GM12878 (cell line): ENCODE measurements around the gene PLPP3. TPM values are rescaled to one million over a fixed set of nuclear protein-coding genes. Genes with fewer than 3 reads are reported as not detected.

ENCODE experiments used
- ATAC-seq: fragments of 200-7000 bp; cut with Tn5 transposase; 3 replicates; pipeline ENCODE4 v1.9.1; 2020; ENCODE audit warnings: mild to moderate bottlenecking, moderate library complexity
- BruUV-seq: library from RNA; stranded (reverse); fragments of 400-500 nt; replicated peaks from 2 replicates; lab custom pipeline; 2021; lab: Mats Ljungman, UMichigan
- CTCF ChIA-PET: fragments of 300-600 bp; sonication (Branson Sonifier 250); formaldehyde crosslinking; extraction: SDS; loops from one replicate; lab custom pipeline; 2021; ENCODE audit warnings: inconsistent platforms; lab: Yijun Ruan, JAX
- POLR2A ChIA-PET: fragments of 350-600 bp; formaldehyde crosslinking; extraction: SDS; loops from one replicate; lab custom pipeline; 2021; ENCODE audit warnings: inconsistent platforms; lab: Charles Lee
- RAD21 ChIA-PET: fragments of 300-600 bp; sonication (Branson Sonifier 250); formaldehyde crosslinking; loops from one replicate; lab custom pipeline; 2023; ENCODE audit warnings: antibody characterized with exemption; ENCODE audit not compliant: unreplicated experiment; lab: Charles Lee
- SMC1A ChIA-PET: fragments of 300-600 bp; sonication (Branson Sonifier 250); formaldehyde crosslinking; loops from one replicate; lab custom pipeline; 2023; ENCODE audit not compliant: unreplicated experiment, uncharacterized antibody; lab: Charles Lee
- DNase-seq: peaks from one replicate; pipeline ENCODE4 v3.0.0-alpha.2; 2011; ENCODE audit warnings: low read depth, low spot score
- FAIRE-seq: peaks from 3 replicates; lab custom pipeline; 2011; peaks lifted over from hg19 to GRCh38; lab: Jason Lieb, UNC
- H2AFZ ChIP-seq: 2 replicates; pipeline ENCODE4 v1.6.0; 2011; ENCODE audit warnings: low read depth, low read length, control low read depth; ENCODE audit not compliant: control insufficient read depth
- H3K27ac ChIP-seq: 2 replicates; pipeline ENCODE4 v1.5.1; 2011; ENCODE audit warnings: control low read depth; ENCODE audit not compliant: control insufficient read depth, insufficient read depth
- H3K27me3 ChIP-seq, 2 experiments: replicated peaks in 1 of 2; 2 replicates each; pipeline versions ENCODE4 v1.6.0 to v1.6.1; 2011; ENCODE audit warnings: low read length in 1 of 2; ENCODE audit not compliant: control insufficient read depth in 2 of 2, insufficient read depth in 2 of 2
- H3K36me3 ChIP-seq, 2 experiments: 2 replicates each; pipeline ENCODE4 v1.5.1; 2011; ENCODE audit warnings: low read length in 1 of 2; ENCODE audit not compliant: control insufficient read depth in 2 of 2, insufficient read depth in 2 of 2
- H3K4me1 ChIP-seq: 2 replicates; pipeline ENCODE4 v1.6.1; 2011; ENCODE audit warnings: mild to moderate bottlenecking, low read length, moderate library complexity, mixed read lengths; ENCODE audit not compliant: control insufficient read depth, insufficient read depth
- H3K4me2 ChIP-seq: 2 replicates; pipeline ENCODE4 v1.6.0; 2011; ENCODE audit warnings: control low read depth; ENCODE audit not compliant: control insufficient read depth, insufficient read depth
- H3K4me3 ChIP-seq: fragments of 200-600 bp; sonication (generic); 2 replicates; pipeline ENCODE4 v1.5.1; 2016
- H3K79me2 ChIP-seq: 2 replicates; pipeline ENCODE4 v1.6.0; 2011; ENCODE audit warnings: low read length; ENCODE audit not compliant: control insufficient read depth, insufficient read depth
- H3K9ac ChIP-seq: 2 replicates; pipeline ENCODE4 v1.8.0; 2011; ENCODE audit warnings: low read length, control low read depth, mixed read lengths; ENCODE audit not compliant: control insufficient read depth, insufficient read depth
- H3K9me3 ChIP-seq: replicated peaks from 3 replicates; pipeline ENCODE4 v1.5.1; 2011; ENCODE audit warnings: mild to moderate bottlenecking, low read length; ENCODE audit not compliant: control insufficient read depth, insufficient read depth
- H4K20me1 ChIP-seq: 2 replicates; pipeline ENCODE4 v1.6.0; 2011; ENCODE audit not compliant: control insufficient read depth, insufficient read depth
- CBX3 ChIP-seq: fragments of 200-600 bp; sonication (generic); IDR thresholded peaks from 2 replicates; pipeline ENCODE4 v1.6.1; 2016; ENCODE audit warnings: low read depth, borderline replicate concordance
- HDGF ChIP-seq: fragments of 450-650 bp; IDR thresholded peaks from 2 replicates; pipeline ENCODE4 v1.6.1; 2016; ENCODE audit warnings: antibody characterized with exemption
- MYC ChIP-seq: IDR thresholded peaks from 2 replicates; pipeline ENCODE4 v1.6.1; 2011; ENCODE audit warnings: mild to moderate bottlenecking, low read length, moderate library complexity, inconsistent platforms; ENCODE audit not compliant: insufficient read depth, insufficient replicate concordance, insufficient read length, severe bottlenecking
- NFXL1 ChIP-seq: fragments of 450-650 bp; IDR thresholded peaks from 2 replicates; pipeline ENCODE4 v1.6.1; 2017; ENCODE audit warnings: antibody characterized with exemption, mild to moderate bottlenecking, borderline replicate concordance
- NR2C1 ChIP-seq: fragments of 450-650 bp; IDR thresholded peaks from 2 replicates; pipeline ENCODE4 v1.6.1; 2017; ENCODE audit warnings: antibody characterized with exemption, mild to moderate bottlenecking, moderate library complexity
- NRF1 ChIP-seq: conservative IDR thresholded peaks from 2 replicates; pipeline ENCODE4 v1.6.1; 2011; ENCODE audit warnings: mild to moderate bottlenecking, low read depth, low read length, improper control_type of control experiment
- POLR2A ChIP-seq: IDR thresholded peaks from 2 replicates; pipeline ENCODE4 v1.6.1; 2011; ENCODE audit warnings: low read depth, mild to moderate bottlenecking, low read length
- RBBP5 ChIP-seq: fragments of 200-600 bp; sonication (generic); conservative IDR thresholded peaks from 2 replicates; pipeline ENCODE4 v1.6.1; 2016
- SMAD1 ChIP-seq: fragments of 450-650 bp; IDR thresholded peaks from 2 replicates; pipeline ENCODE4 v1.6.1; 2018; ENCODE audit warnings: mild to moderate bottlenecking, low read depth; ENCODE audit not compliant: partially characterized antibody
- SMAD5 ChIP-seq: IDR thresholded peaks from 2 replicates; pipeline ENCODE4 v1.6.1; 2016; ENCODE audit warnings: antibody characterized with exemption, low read depth
- SMC3 ChIP-seq: IDR thresholded peaks from 2 replicates; pipeline ENCODE4 v1.6.1; 2011; ENCODE audit warnings: low read length, improper control_type of control experiment, borderline replicate concordance
- TCF3 ChIP-seq: IDR thresholded peaks from 2 replicates; pipeline ENCODE4 v1.6.1; 2012; ENCODE audit warnings: low read depth, mild to moderate bottlenecking, low read length, borderline replicate concordance; ENCODE audit not compliant: insufficient read depth
- ZZZ3 ChIP-seq: IDR thresholded peaks from 2 replicates; pipeline ENCODE4 v1.6.1; 2011; ENCODE audit warnings: low read depth; ENCODE audit not compliant: control insufficient read depth, insufficient read length
- WGBS: methylation state at CpG from one replicate; pipeline ENCODE4 v1.1.6; 2016; ENCODE audit warnings: low lambda C conversion rate; ENCODE audit not compliant: insufficient replicate concordance, insufficient coverage; ENCODE audit errors: missing lambda C conversion rate; 5-methylcytosine and 5-hydroxymethylcytosine counted together
- in situ Hi-C: fragments of 300-500 bp; cut with MboI; formaldehyde crosslinking; loops from 9 replicates; pipeline ENCODE4 v1.14.3; 2018; ENCODE audit warnings: mixed read lengths
- intact Hi-C: fragments of 100-400 bp; cut with micrococcal nuclease; formaldehyde crosslinking; loops from one replicate; pipeline ENCODE4 v1.14.2; 2022; ENCODE audit not compliant: unreplicated experiment
- polyA plus RNA-seq, 11 experiments: library from polyadenylated mRNA; depleted of rRNA in 4 of 11; unstranded in 6 of 11; stranded (reverse) in 5 of 11; fragments of >200 nt; fragmentation: Nextera tagmentation in 4 of 11; fragmentation: Illumina TruSeq in 1 of 11; extraction: Ambion mirVana in 4 of 11; extraction: Trizol in 1 of 11; gene quantifications; 1 replicate in 1 of 11; 2 replicates in 10 of 11; pipeline versions ENCODE4 v1.2.1 to v1.2.3, GENCODE V29; 2011 to 2016; ENCODE audit warnings: inconsistent platforms in 2 of 11, missing spikeins in 2 of 11, low read depth in 1 of 11
- total RNA-seq, 4 experiments: library from RNA; depleted of rRNA in 3 of 4; stranded (reverse); fragments of >200 nt in 3 of 4; fragmentation: Illumina TruSeq in 1 of 4; extraction: Trizol in 1 of 4; gene quantifications; 2 replicates each; pipeline versions ENCODE4 v1.2.1 to v1.2.3, GENCODE V29; 2013 to 2021
- TF ChIP-seq, protein P1 (sequence below): IDR thresholded peaks from 2 replicates; pipeline ENCODE4 v1.6.1; 2012; ENCODE audit warnings: low read depth, low read length, improper control_type of control experiment
- TF ChIP-seq, protein P2 (sequence below): fragments of 450-650 bp; IDR thresholded peaks from 2 replicates; pipeline ENCODE4 v1.6.1; 2016; ENCODE audit warnings: mild to moderate bottlenecking, moderate library complexity, borderline replicate concordance
- TF ChIP-seq, protein P3 (sequence below): fragments of 450-650 bp; IDR thresholded peaks from 2 replicates; pipeline ENCODE4 v1.6.1; 2017; ENCODE audit warnings: mild to moderate bottlenecking, moderate library complexity

PLPP3 gene
- total and polyA plus RNA-seq, 10 of the 15 experiments (the other 5 are each of a cell fraction or from before 2014, with no cell fraction given): 6.4 to 26.8 (median 9.5) TPM

DNA sequence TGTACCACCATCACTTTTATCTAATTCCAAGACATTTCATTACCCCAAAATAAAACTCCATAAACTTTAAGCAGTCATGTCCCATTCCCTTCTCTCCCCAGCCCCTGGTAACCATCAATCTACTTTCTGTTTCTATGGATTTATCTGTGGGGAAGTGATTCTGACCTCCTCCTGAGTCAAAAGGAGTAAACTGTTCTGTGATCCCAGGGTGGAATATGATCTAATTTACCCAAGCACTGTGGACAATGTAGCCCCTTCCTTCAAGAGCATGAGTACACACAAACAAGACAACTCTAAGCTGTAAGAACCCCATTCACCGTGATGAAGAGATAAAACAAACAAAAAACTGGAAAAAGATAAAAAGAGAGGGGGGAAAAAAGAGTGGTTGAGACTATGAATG, 77.9 kb downstream of the PLPP3 start:
- ChIA-PET SMC1A (interaction anchor here (0.7 to 1.2 kb wide), 3 partner anchors 13 to 371 kb away, joined by 3 to 6 read pairs (median 3); no protein-coding TSS in a partner anchor), CTCF (interaction anchor here (1.2 kb wide), 1 partner anchor 13 kb away, joined by 3 read pairs; no protein-coding TSS in a partner anchor), POLR2A (interaction anchor here (1.2 kb wide), 1 partner anchor 20 kb away, joined by 7 read pairs; no protein-coding TSS in a partner anchor), RAD21 (interaction anchor here (0.8 kb wide), 1 partner anchor 11 kb away, joined by 3 read pairs; no protein-coding TSS in a partner anchor)
- BruUV-seq: no TSS peak
- ATAC-seq: no peak
- no peak for DNase-seq
- H3K4me3 ChIP-seq: no peak overlapping the region
- no peaks in the 10 kb centered on the region for H3K9me3 ChIP-seq
- in situ Hi-C loops (no loop called here), intact Hi-C loops (no loop called here)
- H4K20me1 ChIP-seq: no peaks in the 10 kb centered on the region
- H3K27me3 ChIP-seq: no peaks in the 10 kb centered on the region
- no peaks in the 10 kb centered on the region for H3K79me2 ChIP-seq
- no peak for FAIRE-seq
- TF ChIP-seq MYC (no peak), ZZZ3 (no peak), NFXL1 (no peak), RBBP5 (no peak), NRF1 (no peak), NR2C1 (no peak), POLR2A (no peak), TCF3 (no peak), SMAD1 (no peak), SMC3 (no peak), HDGF (no peak), SMAD5 (no peak), CBX3 (no peak)
- TF ChIP-seq, protein P1, sequence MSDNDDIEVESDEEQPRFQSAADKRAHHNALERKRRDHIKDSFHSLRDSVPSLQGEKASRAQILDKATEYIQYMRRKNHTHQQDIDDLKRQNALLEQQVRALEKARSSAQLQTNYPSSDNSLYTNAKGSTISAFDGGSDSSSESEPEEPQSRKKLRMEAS: no peak
- TF ChIP-seq, protein P2, sequence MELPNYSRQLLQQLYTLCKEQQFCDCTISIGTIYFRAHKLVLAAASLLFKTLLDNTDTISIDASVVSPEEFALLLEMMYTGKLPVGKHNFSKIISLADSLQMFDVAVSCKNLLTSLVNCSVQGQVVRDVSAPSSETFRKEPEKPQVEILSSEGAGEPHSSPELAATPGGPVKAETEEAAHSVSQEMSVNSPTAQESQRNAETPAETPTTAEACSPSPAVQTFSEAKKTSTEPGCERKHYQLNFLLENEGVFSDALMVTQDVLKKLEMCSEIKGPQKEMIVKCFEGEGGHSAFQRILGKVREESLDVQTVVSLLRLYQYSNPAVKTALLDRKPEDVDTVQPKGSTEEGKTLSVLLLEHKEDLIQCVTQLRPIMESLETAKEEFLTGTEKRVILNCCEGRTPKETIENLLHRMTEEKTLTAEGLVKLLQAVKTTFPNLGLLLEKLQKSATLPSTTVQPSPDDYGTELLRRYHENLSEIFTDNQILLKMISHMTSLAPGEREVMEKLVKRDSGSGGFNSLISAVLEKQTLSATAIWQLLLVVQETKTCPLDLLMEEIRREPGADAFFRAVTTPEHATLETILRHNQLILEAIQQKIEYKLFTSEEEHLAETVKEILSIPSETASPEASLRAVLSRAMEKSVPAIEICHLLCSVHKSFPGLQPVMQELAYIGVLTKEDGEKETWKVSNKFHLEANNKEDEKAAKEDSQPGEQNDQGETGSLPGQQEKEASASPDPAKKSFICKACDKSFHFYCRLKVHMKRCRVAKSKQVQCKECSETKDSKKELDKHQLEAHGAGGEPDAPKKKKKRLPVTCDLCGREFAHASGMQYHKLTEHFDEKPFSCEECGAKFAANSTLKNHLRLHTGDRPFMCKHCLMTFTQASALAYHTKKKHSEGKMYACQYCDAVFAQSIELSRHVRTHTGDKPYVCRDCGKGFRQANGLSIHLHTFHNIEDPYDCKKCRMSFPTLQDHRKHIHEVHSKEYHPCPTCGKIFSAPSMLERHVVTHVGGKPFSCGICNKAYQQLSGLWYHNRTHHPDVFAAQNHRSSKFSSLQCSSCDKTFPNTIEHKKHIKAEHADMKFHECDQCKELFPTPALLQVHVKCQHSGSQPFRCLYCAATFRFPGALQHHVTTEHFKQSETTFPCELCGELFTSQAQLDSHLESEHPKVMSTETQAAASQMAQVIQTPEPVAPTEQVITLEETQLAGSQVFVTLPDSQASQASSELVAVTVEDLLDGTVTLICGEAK: no peak
- TF ChIP-seq, protein P3, sequence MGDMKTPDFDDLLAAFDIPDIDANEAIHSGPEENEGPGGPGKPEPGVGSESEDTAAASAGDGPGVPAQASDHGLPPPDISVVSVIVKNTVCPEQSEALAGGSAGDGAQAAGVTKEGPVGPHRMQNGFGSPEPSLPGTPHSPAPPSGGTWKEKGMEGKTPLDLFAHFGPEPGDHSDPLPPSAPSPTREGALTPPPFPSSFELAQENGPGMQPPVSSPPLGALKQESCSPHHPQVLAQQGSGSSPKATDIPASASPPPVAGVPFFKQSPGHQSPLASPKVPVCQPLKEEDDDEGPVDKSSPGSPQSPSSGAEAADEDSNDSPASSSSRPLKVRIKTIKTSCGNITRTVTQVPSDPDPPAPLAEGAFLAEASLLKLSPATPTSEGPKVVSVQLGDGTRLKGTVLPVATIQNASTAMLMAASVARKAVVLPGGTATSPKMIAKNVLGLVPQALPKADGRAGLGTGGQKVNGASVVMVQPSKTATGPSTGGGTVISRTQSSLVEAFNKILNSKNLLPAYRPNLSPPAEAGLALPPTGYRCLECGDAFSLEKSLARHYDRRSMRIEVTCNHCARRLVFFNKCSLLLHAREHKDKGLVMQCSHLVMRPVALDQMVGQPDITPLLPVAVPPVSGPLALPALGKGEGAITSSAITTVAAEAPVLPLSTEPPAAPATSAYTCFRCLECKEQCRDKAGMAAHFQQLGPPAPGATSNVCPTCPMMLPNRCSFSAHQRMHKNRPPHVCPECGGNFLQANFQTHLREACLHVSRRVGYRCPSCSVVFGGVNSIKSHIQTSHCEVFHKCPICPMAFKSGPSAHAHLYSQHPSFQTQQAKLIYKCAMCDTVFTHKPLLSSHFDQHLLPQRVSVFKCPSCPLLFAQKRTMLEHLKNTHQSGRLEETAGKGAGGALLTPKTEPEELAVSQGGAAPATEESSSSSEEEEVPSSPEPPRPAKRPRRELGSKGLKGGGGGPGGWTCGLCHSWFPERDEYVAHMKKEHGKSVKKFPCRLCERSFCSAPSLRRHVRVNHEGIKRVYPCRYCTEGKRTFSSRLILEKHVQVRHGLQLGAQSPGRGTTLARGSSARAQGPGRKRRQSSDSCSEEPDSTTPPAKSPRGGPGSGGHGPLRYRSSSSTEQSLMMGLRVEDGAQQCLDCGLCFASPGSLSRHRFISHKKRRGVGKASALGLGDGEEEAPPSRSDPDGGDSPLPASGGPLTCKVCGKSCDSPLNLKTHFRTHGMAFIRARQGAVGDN: no peak
- no peak overlapping the region for H2AFZ ChIP-seq
- H3K36me3 ChIP-seq: peaks cover 0 to 2% of the 10 kb centered on the region in 2 experiments; a peak in 1 of 4 replicates
- 0% methylated on average over 1 of the region's 1 CpG for WGBS
- no peak overlapping the region for H3K4me2 ChIP-seq
- no peaks in the 10 kb centered on the region for H3K4me1 ChIP-seq
- H3K9ac ChIP-seq: no peak overlapping the region
- no peak overlapping the region for H3K27ac ChIP-seq
